Heart right ventricle (tissue), 16 donors: ENCODE measurements around the gene CFAP69. TPM values are rescaled to one million over a fixed set of nuclear protein-coding genes. Genes with fewer than 3 reads are reported as not detected.

Experiments
- ATAC-seq, 8 donors: fragments of 200-7000 bp; cut with Tn5 transposase; one replicate each; pipeline ENCODE4 v1.9.1; 2020; ENCODE audit warnings: mild to moderate bottlenecking in 8 of 8, moderate library complexity in 8 of 8, moderate number of reproducible peaks in 1 of 8
- DNase-seq, 2 donors: peaks; one replicate each; pipeline ENCODE4 v3.0.0-alpha.2; 2020
- H3K27ac ChIP-seq, 10 donors: fragments of 200-600 bp; sonication (generic) in 2 of 10; one replicate each; pipeline versions ENCODE4 v1.5.0 to v1.8.0; 2020 to 2022; ENCODE audit warnings: mild to moderate bottlenecking in 3 of 10
- H3K27me3 ChIP-seq, 7 donors: fragments of 200-600 bp; one replicate each; pipeline ENCODE4 v1.8.0; 2021 to 2022; ENCODE audit warnings: mild to moderate bottlenecking in 2 of 7
- H3K36me3 ChIP-seq, 9 donors: fragments of 200-600 bp; sonication (generic) in 1 of 9; one replicate each; pipeline versions ENCODE4 v1.5.0 to v1.8.0; 2020 to 2022; ENCODE audit warnings: mild to moderate bottlenecking in 2 of 9
- H3K4me1 ChIP-seq, 9 donors: fragments of 200-600 bp; sonication (generic) in 1 of 9; one replicate each; pipeline versions ENCODE4 v1.5.0 to v1.8.0; 2020 to 2022; ENCODE audit warnings: mild to moderate bottlenecking in 4 of 9
- H3K4me3 ChIP-seq, 10 donors: fragments of 200-600 bp; sonication (generic) in 2 of 10; one replicate each; pipeline versions ENCODE4 v1.5.0 to v1.8.0; 2020 to 2022; ENCODE audit warnings: mild to moderate bottlenecking in 7 of 10, moderate library complexity in 2 of 10
- H3K9me3 ChIP-seq, 11 donors: fragments of 200-600 bp in 10 of 11; sonication (generic) in 2 of 11; one replicate each; pipeline versions ENCODE4 v1.5.0 to v1.8.0; 2013 to 2022; ENCODE audit warnings: mild to moderate bottlenecking in 2 of 11, control low read depth in 1 of 11, moderate library complexity in 1 of 11
- WGBS, 2 donors: extraction: QIAGEN DNeasy Blood & Tissue Kit; methylation state at CpG; one replicate each; pipeline ENCODE4 v1.1.7; 2013; ENCODE audit warnings: inconsistent platforms in 1 of 2; 5-methylcytosine and 5-hydroxymethylcytosine counted together
- intact Hi-C, 10 donors: fragments of 100-400 bp; cut with DNase I; formaldehyde crosslinking; loops; one replicate each; pipeline versions ENCODE4 v1.11.1 to v1.14.2; 2022
- polyA plus RNA-seq, 2 donors: library from polyadenylated mRNA; stranded (reverse); fragments of 200-250 nt; gene quantifications; one replicate each; pipeline ENCODE4 v1.2.3, GENCODE V29; 2013
- total RNA-seq, 10 donors: library from RNA; stranded (reverse); fragmentation: NEBNext Ultra II Directional in 3 of 10; extraction: Animal tissue kit (Norgen Biotek cat#: 25700) in 3 of 10; gene quantifications; one replicate each; pipeline versions ENCODE4 v1.2.1 to v1.2.4, GENCODE V29; 2021 to 2023
- TF ChIP-seq, protein P1 (sequence below), 9 donors: fragments of 200-600 bp; sonication (generic) in 2 of 9; IDR thresholded peaks; one replicate each; pipeline versions ENCODE4 v1.5.0 to v1.8.0; 2021 to 2022; ENCODE audit warnings: antibody characterized with exemption in 9 of 9, mild to moderate bottlenecking in 5 of 9, moderate library complexity in 1 of 9
- donor health status: Arrhythmogenic right ventricular cardiomyopathy.
- donor health status: ischemic (EF 13 %, LVEDD 7.1; RV severe dilation, severe dysfunction).
- donor health status: healthy with polysubstance abuse.
- donor health status: DM: no; HTN: yes; CAD: no.
- donor health status: DM: no; HTN: no; CAD: no.
- donor health status: ischemic (EF 25% LVEDD 6.9; RV normal size, moderate dysfunction).
- donor health status: ischemic (EF 25% LVEDD 5.7; RV mildly dilated, moderate dysfunction).
- donor health status: healthy.
- donor health status: DM: yes; HTN: yes; CAD: no.
- donor health status: Ischemic cardiomyopathy.
- donor health status: ischemic (EF 35%, LVEDD 5.7; RV mildly dilated, moderate dysfunction).
- donor health status: nonischemic (EF 11% LVEDD 7.7; RV severe dilation, severe dysfunction).
- donor health status: DM: yes; HTN: yes; CAD: no.
- donor health status: PGD.
- donor health status: ischemic (EF 29% LVEDD 5.4; RV normal size, mild dysfunction).
- donor health status: nonischemic (EF 23%, LVEDD 6.1; RV moderate dilation, normal function).

CFAP69 gene
- total and polyA plus RNA-seq, 12 donors, result 0.68 to 4.2 (median 2.8) TPM

GRCh38 chr7:90298145-90299038 is 53.4 kb downstream of the CFAP69 start:
- DNase-seq (no peak), ATAC-seq (peak in 3 of 8 donors; percentile 61 to 81 (median 62))
- Histone ChIP-seq H3K27me3 (no peaks in the 10 kb centered on the region), H3K36me3 (no peaks in the 10 kb centered on the region), H3K27ac (no peak overlapping the region), H3K4me3 (no peak overlapping the region), H3K4me1 (no peaks in the 10 kb centered on the region), H3K9me3 (no peaks in the 10 kb centered on the region)
- TF ChIP-seq, protein P1, sequence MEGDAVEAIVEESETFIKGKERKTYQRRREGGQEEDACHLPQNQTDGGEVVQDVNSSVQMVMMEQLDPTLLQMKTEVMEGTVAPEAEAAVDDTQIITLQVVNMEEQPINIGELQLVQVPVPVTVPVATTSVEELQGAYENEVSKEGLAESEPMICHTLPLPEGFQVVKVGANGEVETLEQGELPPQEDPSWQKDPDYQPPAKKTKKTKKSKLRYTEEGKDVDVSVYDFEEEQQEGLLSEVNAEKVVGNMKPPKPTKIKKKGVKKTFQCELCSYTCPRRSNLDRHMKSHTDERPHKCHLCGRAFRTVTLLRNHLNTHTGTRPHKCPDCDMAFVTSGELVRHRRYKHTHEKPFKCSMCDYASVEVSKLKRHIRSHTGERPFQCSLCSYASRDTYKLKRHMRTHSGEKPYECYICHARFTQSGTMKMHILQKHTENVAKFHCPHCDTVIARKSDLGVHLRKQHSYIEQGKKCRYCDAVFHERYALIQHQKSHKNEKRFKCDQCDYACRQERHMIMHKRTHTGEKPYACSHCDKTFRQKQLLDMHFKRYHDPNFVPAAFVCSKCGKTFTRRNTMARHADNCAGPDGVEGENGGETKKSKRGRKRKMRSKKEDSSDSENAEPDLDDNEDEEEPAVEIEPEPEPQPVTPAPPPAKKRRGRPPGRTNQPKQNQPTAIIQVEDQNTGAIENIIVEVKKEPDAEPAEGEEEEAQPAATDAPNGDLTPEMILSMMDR (IDR thresholded peaks at IDR 0.05), result peak in 7 of 9 donors; percentile 33 to 64 (median 54)
- intact Hi-C loops, result loop anchor here in 1 of 10 donors (5.0 kb wide), 1 partner anchor 146 kb away; the partner anchor contains the start of gene STEAP1
- WGBS, 2 donors, result 61% methylated on average over 5 of the region's 5 CpGs

- no peaks in the 10 kb centered on the region for H3K9me3 ChIP-seq
- intact Hi-C loops, result no loop called here
- WGBS, 2 donors, result 95 to 96% methylated on average over 1 of the region's 1 CpG
- ATAC-seq (no peak), DNase-seq (no peak)
- H3K4me3 ChIP-seq, result no peak overlapping the region
- H3K4me1 ChIP-seq, result no peaks in the 10 kb centered on the region
- no peaks in the 10 kb centered on the region for H3K27me3 ChIP-seq
- H3K36me3 ChIP-seq, result peaks cover 0 to 23% (median 0%) of the 10 kb centered on the region in 9 donors
- TF ChIP-seq, protein P1 (IDR thresholded peaks at IDR 0.05), result no peak
- no peak overlapping the region for H3K27ac ChIP-seq
These were observed 58.3 kb downstream of the CFAP69 start for GRCh38 chr7:90303241-90303640.

DNA sequence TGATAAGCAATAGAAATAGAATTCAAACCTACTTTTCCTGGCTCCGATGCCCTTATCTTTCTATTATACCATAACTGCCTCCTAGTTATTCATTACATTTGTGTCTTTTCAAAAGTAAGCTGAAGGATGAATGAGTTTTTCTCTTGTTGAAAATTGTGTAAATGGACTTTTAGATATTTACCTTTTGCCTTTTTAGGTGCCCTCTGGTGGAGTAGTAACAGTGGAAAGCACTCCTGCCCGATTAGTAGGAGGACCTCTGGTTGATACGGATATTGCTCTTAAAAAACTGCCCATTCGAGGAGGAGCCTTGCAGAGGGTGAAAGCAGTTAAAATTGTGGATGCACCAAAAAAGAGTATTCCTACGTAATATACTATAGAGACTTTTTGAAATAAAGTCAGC is 64.9 kb downstream of the CFAP69 start:
- no peaks in the 10 kb centered on the region for H3K4me1 ChIP-seq
- intact Hi-C loops, result loop anchor here in 6 of 10 donors (5.0 to 10.0 kb wide), 4 partner anchors 105 to 1235 kb away; no protein-coding TSS in a partner anchor
- TF ChIP-seq, protein P1 (IDR thresholded peaks at IDR 0.05), result no peak
- no peaks in the 10 kb centered on the region for H3K9me3 ChIP-seq
- ATAC-seq (no peak), DNase-seq (no peak)
- H3K4me3 ChIP-seq, result no peak overlapping the region
- H3K27me3 ChIP-seq, result no peaks in the 10 kb centered on the region
- H3K36me3 ChIP-seq, result peaks cover 0 to 52% (median 0%) of the 10 kb centered on the region in 9 donors
- 89 to 91% methylated on average over 5 of the region's 5 CpGs for WGBS, 2 donors
- H3K27ac ChIP-seq, result no peak overlapping the region

- H3K4me3 ChIP-seq, result no peak overlapping the region
- no peak for DNase-seq
- no peak for ATAC-seq
- TF ChIP-seq, protein P1 (IDR thresholded peaks at IDR 0.05), result no peak
- H3K9me3 ChIP-seq, result no peaks in the 10 kb centered on the region
- intact Hi-C loops, result loop anchor here in 6 of 10 donors (5.0 to 10.0 kb wide), 4 partner anchors 104 to 1236 kb away; no protein-coding TSS in a partner anchor
- peaks cover 0 to under 1% (median 0%) of the 10 kb centered on the region in 7 donors for H3K27me3 ChIP-seq
- no peaks in the 10 kb centered on the region for H3K4me1 ChIP-seq
- H3K27ac ChIP-seq, result no peak overlapping the region
- H3K36me3 ChIP-seq, result peaks cover 0 to 49% (median 0%) of the 10 kb centered on the region in 9 donors
These were observed 66.2 kb downstream of the CFAP69 start for GRCh38 chr7:90311175-90311574.
